Measurements from ENCODE around the gene IL10RB. TPM values are rescaled to one million over a fixed set of nuclear protein-coding genes. Genes with fewer than 3 reads are reported as not detected.

Gene IL10RB
- total and polyA plus RNA-seq, 2 of the 8 experiments (the other 6 are each of a cell fraction or from before 2014, with no cell fraction given): 2.7 to 3.2 TPM

- no peak for TF ChIP-seq ATF2 (IDR thresholded peaks at IDR 0.05; ENCODE audit: low read length)
- peak in 1 of 2 experiments; percentile 27; a peak in 2 of 4 replicates for TF ChIP-seq RAD21 (IDR thresholded peaks at IDR 0.05 in 1 of 2, conservative IDR thresholded peaks at IDR 0.05 in 1 of 2; ENCODE audit: low read depth in 2 of 2, low read length in 2 of 2)
- no peak for TF ChIP-seq RBBP5 (IDR thresholded peaks at IDR 0.05; ENCODE audit: borderline replicate concordance, low read depth, low read length)
- TF ChIP-seq EP300 (IDR thresholded peaks at IDR 0.05; ENCODE audit: borderline replicate concordance in 1 of 2, low read depth in 2 of 2, low read length in 2 of 2): no peak
- TF ChIP-seq MAX (IDR thresholded peaks at IDR 0.05): peak; percentile 18; the same call in 1 of the 2 replicates
- TF ChIP-seq JUN (IDR thresholded peaks at IDR 0.05; ENCODE audit: low read depth, low read length): no peak
- TF ChIP-seq CREB1 (IDR thresholded peaks at IDR 0.05): no peak
- TF ChIP-seq GTF2F1 (IDR thresholded peaks at IDR 0.05; ENCODE audit: borderline replicate concordance, low read depth, low read length): no peak
- no peak for TF ChIP-seq CTBP2 (IDR thresholded peaks at IDR 0.05; ENCODE audit: borderline replicate concordance, insufficient read depth, insufficient read length, low read length)
- 0 out of 2 replicates have a peak, but pooled peaks have one; percentile 5 for TF ChIP-seq TEAD4 (IDR thresholded peaks at IDR 0.05; ENCODE audit: low read depth, low read length)
- no peak for TF ChIP-seq TCF12 (IDR thresholded peaks at IDR 0.05; ENCODE audit: low read depth, low read length)
- no peak for TF ChIP-seq BCL11A (IDR thresholded peaks at IDR 0.05; ENCODE audit: low read depth in 2 of 2, low read length in 2 of 2)
- TF ChIP-seq POLR2AphosphoS5 (IDR thresholded peaks at IDR 0.05; ENCODE audit: low read depth, low read length): no peak
- no peak for TF ChIP-seq NRF1 (IDR thresholded peaks at IDR 0.05; ENCODE audit: low read depth, low read length)
- no peak for TF ChIP-seq CEBPB (IDR thresholded peaks at IDR 0.05; ENCODE audit: low read depth, low read length)
- TF ChIP-seq EZH2 (IDR thresholded peaks at IDR 0.05; ENCODE audit: low read depth, low read length, severe bottlenecking): no peak
- no peak for TF ChIP-seq FOSL1 (IDR thresholded peaks at IDR 0.05; ENCODE audit: insufficient read depth, low read depth, low read length)
- peak; percentile 74 for TF ChIP-seq ASH2L (IDR thresholded peaks at IDR 0.05; ENCODE audit: low read length)
- TF ChIP-seq HDAC2 (IDR thresholded peaks at IDR 0.05; ENCODE audit: borderline replicate concordance in 1 of 2, low read depth in 2 of 2, low read length in 2 of 2): no peak; a peak in 1 of 4 replicates
- TF ChIP-seq HDAC6 (IDR thresholded peaks at IDR 0.05; ENCODE audit: low read depth, low read length): no peak
- TF ChIP-seq JUND (IDR thresholded peaks at IDR 0.05; ENCODE audit: low read length): no peak
Observed at GRCh38 chr21:33230545-33231324, 35.4 kb upstream of the IL10RB start (continued).

Measured in H1 (cell line).